A549 (cell line): ENCODE measurements around the gene RGS1.

Source experiments
- BHLHE40 ChIP-seq: IDR thresholded peaks from 2 replicates; pipeline ENCODE4 v1.6.1; 2012; ENCODE audit warnings: low read depth, low read length, inconsistent platforms
- CEBPB ChIP-seq, 2 experiments: fragments of >200 bp in 1 of 2; sonication (Bioruptor Twin) in 1 of 2; formaldehyde crosslinking in 1 of 2; IDR thresholded peaks; 2 replicates each; pipeline ENCODE4 v1.6.1; 2012 to 2016
- CTCF ChIP-seq: fragments of >200 bp; sonication (Bioruptor Twin); formaldehyde crosslinking; IDR thresholded peaks from 3 replicates; pipeline ENCODE4 v1.5.1; 2016
- EP300 ChIP-seq, 2 experiments: fragments of >200 bp; sonication (Bioruptor Twin); formaldehyde crosslinking; IDR thresholded peaks; 2 replicates in 1 of 2; 3 replicates in 1 of 2; pipeline ENCODE4 v1.6.1; 2016 to 2017
- KDM1A ChIP-seq: fragments of 200-600 bp; sonication (generic); IDR thresholded peaks from 2 replicates; pipeline ENCODE4 v1.6.1; 2016; ENCODE audit warnings: low read depth, mild to moderate bottlenecking
- MAFK ChIP-seq: fragments of 450-650 bp; IDR thresholded peaks from 2 replicates; pipeline ENCODE4 v1.6.1; 2014; ENCODE audit not compliant: partially characterized antibody
- MYC ChIP-seq: IDR thresholded peaks from 2 replicates; pipeline ENCODE4 v1.6.1; 2012; ENCODE audit warnings: mild to moderate bottlenecking, inconsistent platforms, low read length, improper control_type of control experiment, borderline replicate concordance
- NPAS2 ChIP-seq: fragments of 250-450 bp; sonication (Bioruptor Pico); IDR thresholded peaks from 2 replicates; pipeline ENCODE4 v1.8.0; 2022; ENCODE audit warnings: mild to moderate bottlenecking, moderate library complexity, borderline replicate concordance
- POLR2A ChIP-seq: IDR thresholded peaks from 2 replicates; pipeline ENCODE4 v1.6.1; 2012; ENCODE audit warnings: mild to moderate bottlenecking, low read length
- POLR2AphosphoS2 ChIP-seq: conservative IDR thresholded peaks from 2 replicates; pipeline ENCODE4 v1.6.1; 2012; ENCODE audit warnings: low read length, improper control_type of control experiment, inconsistent platforms
- TP53 ChIP-seq: fragments of 250-450 bp; sonication (Bioruptor Pico); IDR thresholded peaks from 2 replicates; pipeline ENCODE4 v1.5.0; 2021; ENCODE audit warnings: mild to moderate bottlenecking, moderate library complexity

GRCh38 chr1:192628396-192629057, 53.0 kb downstream of the RGS1 start:
- TF ChIP-seq POLR2A (no peak), CTCF (no peak), BHLHE40 (no peak), EP300 (IDR thresholded peaks at IDR 0.05) (no peak), TP53 (CRISPR knock-in tag) (no peak), MYC (no peak), POLR2AphosphoS2 (no peak), KDM1A (no peak), MAFK (no peak), CEBPB (IDR thresholded peaks at IDR 0.05) (no peak), NPAS2 (CRISPR knock-in tag) (no peak)
